ES-I3 (cell line): Measurements from ENCODE around the gene CSTPP1.

Experiments used
- H3K36me3 ChIP-seq: 2 replicates; pipeline ENCODE4 v1.6.1; 2013; ENCODE audit warnings: mild to moderate bottlenecking, low read length, control low read depth, moderate library complexity; ENCODE audit not compliant: insufficient read depth
- H3K4me1 ChIP-seq: 2 replicates; pipeline ENCODE4 v1.6.1; 2013; ENCODE audit warnings: mild to moderate bottlenecking, control low read depth, low read length; ENCODE audit not compliant: insufficient read depth
- H3K9ac ChIP-seq: 2 replicates; pipeline ENCODE4 v1.6.1; 2013; ENCODE audit warnings: low read depth, mild to moderate bottlenecking, low read length, moderate library complexity
- H3K9me3 ChIP-seq: 2 replicates; pipeline ENCODE4 v1.6.1; 2013; ENCODE audit warnings: mild to moderate bottlenecking, low read length, moderate library complexity; ENCODE audit not compliant: control insufficient read depth, insufficient read depth

Gene CSTPP1

DNA sequence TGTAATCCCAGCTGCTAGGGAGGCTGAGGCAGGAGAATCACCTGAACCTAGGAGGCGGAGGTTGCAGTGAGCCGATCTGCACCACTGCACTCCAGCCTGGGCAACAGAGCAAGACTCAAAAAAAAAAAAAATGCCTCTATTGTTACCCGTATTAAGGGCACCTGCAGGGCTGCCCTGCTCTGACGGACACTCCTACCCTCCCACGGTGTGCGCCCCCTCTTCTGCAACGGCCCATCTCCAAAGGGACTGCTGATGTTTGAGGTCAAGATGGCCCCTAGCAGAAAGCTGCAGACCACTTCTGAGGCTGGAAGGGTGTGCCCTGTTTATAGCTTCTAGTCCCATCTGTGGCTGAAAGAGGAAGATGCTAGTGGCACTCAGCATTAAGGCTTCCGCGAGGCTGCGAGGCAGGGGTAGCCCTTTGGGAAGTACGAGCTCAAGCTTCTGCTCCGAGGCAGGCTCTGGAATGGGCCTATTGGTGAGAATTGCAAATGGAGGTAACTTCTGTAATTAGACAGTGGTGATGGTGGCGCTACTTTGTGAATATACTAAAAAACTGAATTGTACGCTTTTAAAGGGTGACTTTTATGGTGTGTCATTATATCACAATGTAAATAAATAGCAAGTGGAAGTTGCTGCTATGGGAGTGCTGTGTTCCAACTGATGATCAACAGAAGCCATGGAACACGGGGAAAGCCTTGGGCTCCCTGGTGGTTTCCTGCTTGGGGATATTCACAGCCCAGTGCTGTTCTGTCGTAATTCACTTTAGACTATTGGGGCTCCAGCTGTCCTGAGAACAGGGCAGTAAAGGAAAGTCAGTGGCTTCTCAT lies 215.8 kb downstream of the CSTPP1 start:
- no peaks in the 10 kb centered on the region for H3K9me3 ChIP-seq
- H3K36me3 ChIP-seq: no peaks in the 10 kb centered on the region
- H3K4me1 ChIP-seq: 0 out of 2 replicates have a peak, but pooled peaks cover 4% of the 10 kb centered on the region
- no peak overlapping the region for H3K9ac ChIP-seq

DNA sequence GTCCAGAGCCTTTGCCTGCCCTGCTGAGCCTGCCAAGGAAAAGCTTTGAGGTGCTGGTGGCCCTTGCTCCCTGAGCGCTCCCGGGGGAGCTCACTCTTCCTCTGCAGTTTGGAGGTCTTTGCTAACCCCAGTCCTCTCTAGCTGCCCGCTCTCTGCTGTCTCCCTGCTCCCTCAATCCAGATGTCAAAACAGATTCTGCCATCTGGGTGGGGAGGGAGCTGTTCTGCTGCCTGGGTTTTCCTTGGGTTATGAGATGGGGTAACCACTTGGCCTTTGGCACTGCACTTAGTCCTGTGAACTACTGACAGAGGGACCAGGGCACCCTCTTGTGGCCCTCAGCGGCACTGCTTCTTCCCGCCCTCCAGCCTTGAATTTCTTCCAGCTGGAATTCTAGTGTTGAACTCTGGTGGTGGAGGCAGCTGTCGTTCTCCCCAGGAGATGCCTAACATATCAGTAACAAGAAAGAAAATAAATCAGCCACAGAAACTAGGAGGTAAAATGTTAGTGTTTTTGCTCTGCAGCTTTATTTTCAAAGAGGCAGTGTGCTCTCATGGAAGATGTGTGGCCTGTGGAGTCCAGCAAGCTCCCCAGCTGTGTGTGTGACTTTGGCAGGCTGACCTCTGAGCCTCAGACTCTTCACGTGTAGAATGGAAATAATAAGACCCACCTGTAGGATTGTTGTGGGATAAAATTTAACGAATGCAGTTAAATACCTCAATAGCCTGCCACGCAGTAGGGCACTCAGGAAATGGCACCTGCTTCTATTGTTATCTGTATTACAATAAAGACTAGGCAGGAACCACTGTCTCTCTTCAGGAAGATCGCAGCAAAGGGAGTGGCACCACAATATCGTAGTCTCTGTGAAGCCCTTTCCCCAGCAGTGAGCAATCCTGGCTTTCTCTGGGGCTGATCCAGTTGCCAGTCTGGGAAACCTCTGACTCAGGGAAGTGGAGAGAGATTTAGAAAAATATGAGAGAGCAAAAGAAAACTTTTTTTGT lies 216.7 kb downstream of the CSTPP1 start:
- Histone ChIP-seq H3K9ac (no peak overlapping the region), H3K4me1 (0 out of 2 replicates have a peak, but pooled peaks cover 4% of the 10 kb centered on the region), H3K9me3 (no peaks in the 10 kb centered on the region), H3K36me3 (no peaks in the 10 kb centered on the region)

DNA sequence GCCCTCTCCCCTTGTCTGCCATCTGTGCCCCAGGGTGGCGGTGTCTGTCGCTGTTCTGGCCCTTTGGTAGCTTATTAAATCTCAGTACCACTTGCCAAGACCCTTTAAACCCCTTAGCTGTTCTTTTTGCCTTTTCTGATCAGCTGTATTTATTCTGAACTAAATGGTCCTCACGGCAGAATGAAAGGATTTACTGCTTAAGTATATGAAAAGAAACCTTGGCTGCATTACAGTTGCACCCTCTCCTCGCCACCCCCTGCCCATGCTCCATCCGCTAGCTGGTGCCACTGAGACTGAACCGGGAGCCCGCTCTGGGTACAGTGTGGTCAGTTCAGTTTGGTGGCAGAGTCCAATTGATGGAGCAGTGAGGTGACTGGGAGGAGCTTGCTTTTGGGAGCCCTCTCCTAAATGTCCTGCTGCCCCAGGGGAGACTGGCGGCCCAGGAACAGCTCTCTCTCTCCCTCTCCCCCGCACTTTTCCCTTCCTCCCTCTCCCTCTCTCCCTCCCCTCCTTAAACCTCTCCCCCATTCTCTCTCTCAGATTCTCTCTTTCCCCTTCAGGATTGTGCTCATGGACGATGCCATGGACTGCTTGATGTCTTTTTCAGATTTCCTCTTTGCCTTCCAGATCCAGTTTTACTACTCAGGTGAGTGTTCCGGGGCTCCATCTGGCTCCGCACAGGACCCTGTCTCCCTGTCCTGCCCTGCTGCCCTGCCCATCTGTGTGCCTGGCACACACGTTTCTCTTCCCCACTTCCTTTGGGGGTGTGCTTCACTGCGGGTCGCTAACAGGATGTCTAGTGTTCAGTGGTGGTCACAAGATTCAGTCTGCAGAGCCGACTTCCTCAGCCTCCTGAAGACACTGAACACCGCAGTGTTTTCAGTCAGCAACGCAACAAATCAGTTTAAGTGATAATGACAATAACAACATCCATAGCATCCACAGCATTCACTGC lies 218.3 kb downstream of the CSTPP1 start:
- Histone ChIP-seq H3K36me3 (no peaks in the 10 kb centered on the region), H3K9ac (no peak overlapping the region), H3K9me3 (no peaks in the 10 kb centered on the region), H3K4me1 (0 out of 2 replicates have a peak, but pooled peaks cover 4% of the 10 kb centered on the region)

DNA sequence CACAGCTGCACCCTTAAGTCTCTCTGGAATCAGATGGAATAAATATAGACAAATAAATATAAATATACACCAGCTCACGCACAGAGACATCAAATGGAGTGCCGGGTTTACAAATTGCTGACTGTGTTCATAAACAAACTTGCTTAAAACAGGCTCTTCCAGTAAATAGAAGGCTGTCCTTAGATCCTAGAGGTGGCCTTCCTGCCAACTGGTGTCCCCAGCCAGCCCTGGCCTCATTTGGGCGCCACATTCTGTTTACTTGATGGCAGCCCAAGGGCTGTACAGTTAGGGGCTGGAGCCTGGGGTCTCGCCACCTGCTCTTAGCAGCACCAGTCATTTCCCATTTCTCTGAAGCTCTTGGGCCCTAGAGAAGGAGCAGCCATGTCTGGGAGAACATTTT lies 219.3 kb downstream of the CSTPP1 start:
- H3K4me1 ChIP-seq: 0 out of 2 replicates have a peak, but pooled peaks cover 4% of the 10 kb centered on the region
- no peak overlapping the region for H3K9ac ChIP-seq
- no peaks in the 10 kb centered on the region for H3K9me3 ChIP-seq

DNA sequence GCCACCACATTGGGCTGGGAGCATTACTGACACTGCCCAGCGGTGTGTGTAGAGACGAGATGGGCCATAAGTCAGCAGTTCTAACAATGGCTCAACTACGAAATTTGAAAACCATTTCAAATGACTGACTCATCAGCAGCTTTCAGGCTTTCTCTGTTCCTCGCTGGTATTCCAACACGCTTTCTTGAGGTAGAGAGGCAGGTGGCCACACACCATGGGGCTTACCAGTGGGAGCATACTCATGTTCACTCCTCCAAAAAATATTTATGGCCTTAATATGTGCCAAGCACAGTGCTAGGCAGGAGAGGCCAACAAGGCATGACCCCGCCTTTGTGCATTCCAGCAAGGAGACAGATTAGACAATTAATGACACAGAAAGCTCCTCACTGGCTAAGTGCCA lies 219.8 kb downstream of the CSTPP1 start:
- Histone ChIP-seq H3K36me3 (no peaks in the 10 kb centered on the region), H3K9me3 (no peaks in the 10 kb centered on the region), H3K9ac (no peak overlapping the region), H3K4me1 (peaks cover 6% of the 10 kb centered on the region; the same call in 1 of the 2 replicates)

More for the DNA sequence above, 219.3 kb downstream of the CSTPP1 start:
- no peaks in the 10 kb centered on the region for H3K36me3 ChIP-seq

DNA sequence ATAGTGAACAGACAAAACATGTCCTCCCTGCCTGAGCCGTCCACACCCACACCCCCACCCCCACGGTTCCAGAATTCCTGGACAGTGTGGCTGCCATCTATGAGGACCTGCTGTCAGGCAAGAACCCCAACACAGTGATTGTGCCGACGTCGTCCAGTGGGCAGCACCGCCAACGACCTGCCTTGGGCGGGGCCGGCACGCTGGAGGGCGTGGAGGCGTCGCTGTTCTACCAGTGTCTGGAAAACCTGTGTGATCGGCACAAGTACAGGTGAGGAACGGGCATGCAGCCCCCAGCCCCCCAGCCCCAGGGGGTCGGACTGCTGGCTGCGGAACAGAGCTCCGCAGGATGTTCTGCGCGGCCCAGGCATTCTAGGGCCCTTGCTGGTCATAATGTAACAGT lies 220.4 kb downstream of the CSTPP1 start:
- Histone ChIP-seq H3K4me1 (peaks cover 8% of the 10 kb centered on the region; the same call in 1 of the 2 replicates), H3K9ac (no peak overlapping the region), H3K9me3 (no peaks in the 10 kb centered on the region), H3K36me3 (no peaks in the 10 kb centered on the region)

DNA sequence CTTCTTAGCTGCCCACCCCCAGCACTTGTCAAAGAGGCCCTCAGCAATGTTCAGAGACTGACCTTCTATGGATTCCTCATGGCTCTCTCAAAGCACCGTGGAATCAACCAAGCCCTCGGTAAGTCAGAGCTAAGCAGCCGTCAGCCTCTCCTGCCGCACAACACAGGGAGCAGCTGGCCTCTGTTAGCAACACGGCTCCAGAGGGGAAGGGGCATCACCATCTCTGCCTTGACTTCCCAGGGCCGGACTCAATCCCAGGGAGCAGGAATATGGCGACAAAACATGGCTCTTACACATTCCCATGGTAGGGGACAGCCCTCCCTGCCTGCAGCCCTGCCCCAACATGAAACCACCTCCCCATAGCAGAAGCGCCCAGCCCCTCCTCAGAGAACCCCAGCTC lies 221.2 kb downstream of the CSTPP1 start:
- H3K4me1 ChIP-seq: peaks cover 8% of the 10 kb centered on the region; the same call in 1 of the 2 replicates
- H3K9ac ChIP-seq: no peak overlapping the region
- no peaks in the 10 kb centered on the region for H3K36me3 ChIP-seq
- no peaks in the 10 kb centered on the region for H3K9me3 ChIP-seq

DNA sequence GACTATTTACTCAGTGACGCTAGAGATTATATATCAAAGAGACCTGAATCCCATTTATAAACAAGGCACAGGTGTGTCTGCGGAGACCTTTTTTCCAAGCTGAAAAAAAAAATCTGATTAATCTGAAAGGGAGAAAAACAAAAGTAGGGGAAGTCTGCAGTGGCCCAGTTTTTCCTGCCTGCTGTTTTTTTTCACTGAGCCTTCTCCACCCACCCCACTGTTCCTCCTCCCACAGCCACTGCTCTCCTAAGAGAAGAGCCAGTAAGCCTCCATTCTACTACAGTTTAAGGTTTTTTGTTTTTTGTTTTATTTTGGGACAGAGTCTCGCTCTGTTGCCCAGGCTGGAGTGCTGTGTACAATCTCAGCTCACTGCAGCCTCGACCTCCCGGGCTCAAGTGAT lies 221.7 kb downstream of the CSTPP1 start:
- no peaks in the 10 kb centered on the region for H3K9me3 ChIP-seq
- H3K36me3 ChIP-seq: no peaks in the 10 kb centered on the region
- no peak overlapping the region for H3K9ac ChIP-seq
- peaks cover 7% of the 10 kb centered on the region; the same call in 1 of the 2 replicates for H3K4me1 ChIP-seq

DNA sequence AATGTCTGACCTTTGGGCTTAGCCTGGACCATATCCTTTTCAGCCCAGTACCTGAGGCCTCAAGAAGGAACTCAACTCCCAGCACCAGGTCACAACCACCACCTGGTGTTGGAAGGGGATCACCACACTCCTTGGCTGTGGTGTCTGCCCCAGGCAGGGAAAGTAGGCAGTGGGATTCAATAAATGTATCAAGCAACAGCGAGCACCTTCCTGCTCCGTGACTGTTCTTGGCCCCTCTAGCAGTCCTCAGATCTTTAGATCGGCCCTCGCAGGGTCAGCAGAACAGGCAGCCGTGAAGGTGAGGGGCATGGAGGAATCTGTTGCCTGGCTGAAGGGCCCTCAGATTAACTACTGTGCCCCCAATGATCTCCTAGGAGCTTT lies 224.2 kb downstream of the CSTPP1 start:
- Histone ChIP-seq H3K9ac (no peak overlapping the region), H3K9me3 (no peaks in the 10 kb centered on the region), H3K4me1 (peaks cover 4% of the 10 kb centered on the region; the same call in 1 of the 2 replicates), H3K36me3 (no peaks in the 10 kb centered on the region; the same call in 1 of the 2 replicates)

DNA sequence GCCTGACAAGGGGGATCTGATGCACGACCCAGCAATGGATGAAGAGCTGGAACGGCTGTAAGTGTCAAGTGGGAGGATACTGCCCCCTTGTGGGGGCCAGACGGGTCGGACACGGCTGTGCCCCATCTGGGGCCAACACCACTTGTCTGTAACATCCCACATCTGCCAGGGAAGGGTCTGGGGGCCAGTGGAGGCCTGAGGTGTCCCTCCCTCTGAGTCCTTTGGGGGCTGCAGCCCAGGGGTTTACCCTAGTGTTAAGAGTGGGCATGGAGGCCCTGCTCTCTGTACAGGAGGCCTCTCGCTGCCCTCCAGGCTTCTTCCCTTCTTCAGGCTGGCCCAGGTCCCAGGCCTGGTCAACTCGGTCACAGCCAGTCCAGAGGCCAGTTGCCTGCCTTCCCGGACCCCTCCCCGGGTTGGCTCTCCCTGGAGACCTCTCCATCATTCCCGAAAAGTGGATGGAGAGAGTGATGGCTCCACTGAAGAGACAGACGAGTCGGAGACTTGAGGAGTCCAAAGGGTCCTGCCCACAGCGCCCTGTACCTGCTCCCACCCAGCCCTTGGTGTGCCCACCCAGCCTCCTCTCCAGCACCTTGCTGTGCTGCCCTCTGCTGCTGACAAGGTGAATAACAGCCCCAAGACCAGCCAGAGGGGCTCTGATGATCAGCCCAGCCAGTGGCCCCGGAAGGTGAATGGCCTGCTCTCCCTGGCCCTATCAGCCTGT lies 224.7 kb downstream of the CSTPP1 start:
- Histone ChIP-seq H3K9me3 (no peaks in the 10 kb centered on the region), H3K4me1 (peaks cover 4% of the 10 kb centered on the region; the same call in 1 of the 2 replicates), H3K9ac (no peak overlapping the region), H3K36me3 (no peaks in the 10 kb centered on the region; the same call in 1 of the 2 replicates)

DNA sequence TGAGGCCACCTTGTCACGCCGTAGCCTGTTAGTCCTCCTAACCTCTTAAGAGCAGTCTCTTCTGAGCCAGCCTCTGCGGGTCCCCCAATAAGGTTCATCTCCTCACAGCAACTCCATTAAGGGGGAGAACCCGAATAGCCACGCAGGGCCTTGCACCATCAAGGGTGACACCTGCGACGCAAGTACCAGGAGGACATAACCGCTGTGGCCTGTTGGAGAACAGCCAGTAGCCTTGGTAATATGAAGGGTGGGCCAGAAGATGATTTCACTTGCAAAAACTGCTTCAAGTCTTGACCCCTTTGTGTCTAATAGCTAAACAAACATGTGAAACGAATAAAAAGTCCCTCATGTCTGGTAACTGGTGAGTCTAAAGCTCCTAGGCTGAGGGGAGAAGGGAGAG lies 225.3 kb downstream of the CSTPP1 start:
- H3K9ac ChIP-seq: no peak overlapping the region
- H3K4me1 ChIP-seq: peaks cover 4% of the 10 kb centered on the region; the same call in 1 of the 2 replicates
- no peaks in the 10 kb centered on the region for H3K9me3 ChIP-seq
- peaks cover 5% of the 10 kb centered on the region for H3K36me3 ChIP-seq

DNA sequence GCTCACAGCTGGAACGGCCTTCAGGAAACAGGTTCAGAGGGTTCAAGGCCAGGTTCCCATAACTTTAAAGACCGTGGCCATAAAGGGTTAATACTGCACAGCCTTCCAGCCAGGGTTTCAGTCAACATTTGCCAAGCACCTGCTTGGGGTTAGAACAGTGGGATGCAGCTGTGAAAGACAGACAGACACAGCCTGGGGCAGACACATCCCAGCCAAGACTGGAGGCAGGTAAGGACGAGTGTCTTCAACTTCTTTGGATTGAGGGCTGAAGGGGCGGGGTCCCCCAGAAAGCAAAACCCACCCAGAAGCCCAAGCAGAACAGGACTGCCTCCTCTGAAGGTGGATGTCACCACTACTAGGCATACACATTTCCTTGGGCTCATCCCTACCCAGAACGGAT lies 225.9 kb downstream of the CSTPP1 start:
- no peak overlapping the region for H3K9ac ChIP-seq
- peaks cover 10% of the 10 kb centered on the region for H3K36me3 ChIP-seq
- peaks cover 4% of the 10 kb centered on the region; the same call in 1 of the 2 replicates for H3K4me1 ChIP-seq
- no peaks in the 10 kb centered on the region for H3K9me3 ChIP-seq

DNA sequence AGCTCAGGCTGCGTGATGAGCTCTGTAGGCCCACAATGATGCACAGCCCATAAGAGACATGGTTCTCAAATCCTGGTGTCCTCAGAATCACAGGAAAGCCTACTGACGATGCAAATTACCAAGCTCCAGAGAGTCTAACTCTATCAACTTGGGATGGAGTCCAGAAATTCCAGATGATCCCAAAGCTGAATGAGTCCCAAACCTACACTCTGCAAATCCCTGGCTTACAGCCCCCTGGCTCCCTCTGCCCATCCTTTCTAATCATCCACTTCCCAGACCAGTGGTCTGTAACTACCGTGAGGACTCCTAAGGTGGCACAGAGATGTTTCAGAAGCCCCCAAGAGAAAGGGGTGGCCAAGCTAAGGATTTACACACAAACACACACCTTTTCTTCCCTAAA lies 226.6 kb downstream of the CSTPP1 start:
- H3K36me3 ChIP-seq: peaks cover 18% of the 10 kb centered on the region
- H3K9ac ChIP-seq: no peak overlapping the region
- H3K9me3 ChIP-seq: no peaks in the 10 kb centered on the region
- peaks cover 4% of the 10 kb centered on the region; the same call in 1 of the 2 replicates for H3K4me1 ChIP-seq
